HepG2 (cell line): Measurements from ENCODE around the gene ADAMTS17. TPM values are rescaled to one million over a fixed set of nuclear protein-coding genes. Genes with fewer than 3 reads are reported as not detected.

Source experiments
- ATAC-seq: fragments of 200-7000 bp; cut with Tn5 transposase; 3 replicates; pipeline ENCODE4 v1.9.1; 2020; ENCODE audit warnings: mild to moderate bottlenecking, moderate library complexity
- BruUV-seq: library from RNA; stranded (reverse); fragments of 400-500 nt; replicated peaks from 2 replicates; lab custom pipeline; 2021; lab: Mats Ljungman, UMichigan
- CTCF ChIA-PET: fragments of 300-600 bp; formaldehyde crosslinking; extraction: SDS; loops from one replicate; lab custom pipeline; 2021; ENCODE audit warnings: low total read pairs, inconsistent platforms, low intra/inter-chr PET ratio; lab: Yijun Ruan, JAX
- POLR2A ChIA-PET: fragments of 350-600 bp; sonication (Branson Sonifier 250); formaldehyde crosslinking; loops from one replicate; lab custom pipeline; 2020; ENCODE audit warnings: antibody characterized with exemption, inconsistent platforms; lab: Yijun Ruan, JAX
- DNase-seq: peaks from one replicate; pipeline ENCODE4 v3.0.0-alpha.2; 2015; ENCODE audit warnings: low spot score
- FAIRE-seq: peaks from 3 replicates; lab custom pipeline; 2011; peaks lifted over from hg19 to GRCh38; lab: Jason Lieb, UNC
- H2AFZ ChIP-seq: one replicate; pipeline ENCODE4 v1.6.1; 2011; ENCODE audit warnings: low read length, inconsistent platforms
- H3K27ac ChIP-seq: fragments of 300-600 bp; 3 replicates; pipeline ENCODE4 v1.8.0; 2011; ENCODE audit warnings: mixed run types, mild to moderate bottlenecking, mixed read lengths, low read length, inconsistent platforms; ENCODE audit not compliant: insufficient read depth; ENCODE audit errors: extremely low read length
- H3K27me3 ChIP-seq, 2 experiments: fragments of 200-600 bp in 1 of 2; 2 replicates in 1 of 2; 3 replicates in 1 of 2; pipeline versions ENCODE4 v1.6.0 to v1.8.0; 2011; ENCODE audit warnings: low read length in 2 of 2, mild to moderate bottlenecking in 2 of 2, moderate library complexity in 2 of 2, inconsistent platforms in 1 of 2; ENCODE audit not compliant: insufficient read depth in 2 of 2, control insufficient read depth in 1 of 2
- H3K36me3 ChIP-seq, 2 experiments: fragments of 200-600 bp in 1 of 2; replicated peaks in 1 of 2; 2 replicates in 1 of 2; 3 replicates in 1 of 2; pipeline versions ENCODE4 v1.5.1 to v1.8.0; 2011; ENCODE audit warnings: low read length in 2 of 2, inconsistent platforms in 1 of 2; ENCODE audit not compliant: insufficient read depth in 2 of 2, control insufficient read depth in 1 of 2
- H3K4me1 ChIP-seq: 2 replicates; pipeline ENCODE4 v1.5.1; 2012; ENCODE audit warnings: low read length, inconsistent platforms; ENCODE audit not compliant: insufficient read depth
- H3K4me2 ChIP-seq: 2 replicates; pipeline ENCODE4 v1.6.0; 2011; ENCODE audit warnings: low read depth, low read length, inconsistent platforms
- H3K4me3 ChIP-seq, 3 experiments: fragments of 200-600 bp in 1 of 3; sonication (generic), shearing (Covaris generic) in 1 of 3; replicated peaks in 1 of 3; 2 replicates each; pipeline ENCODE4 v1.5.1; 2011 to 2016; ENCODE audit warnings: low read length in 3 of 3, inconsistent platforms in 2 of 3, low read depth in 2 of 3, mild to moderate bottlenecking in 2 of 3, control low read depth in 1 of 3, mixed read lengths in 1 of 3; ENCODE audit not compliant: insufficient read depth in 1 of 3
- H3K79me2 ChIP-seq: one replicate; pipeline ENCODE4 v1.6.1; 2011; ENCODE audit warnings: low read length, inconsistent platforms; ENCODE audit not compliant: insufficient read depth
- H3K9ac ChIP-seq: 2 replicates; pipeline ENCODE4 v1.6.0; 2011; ENCODE audit warnings: mild to moderate bottlenecking, low read depth, low read length, inconsistent platforms; ENCODE audit not compliant: insufficient read depth
- H3K9me3 ChIP-seq: 2 replicates; pipeline ENCODE4 v1.5.1; 2012; ENCODE audit warnings: mild to moderate bottlenecking, low read length
- H4K20me1 ChIP-seq: 2 replicates; pipeline ENCODE4 v1.6.0; 2011; ENCODE audit warnings: inconsistent platforms, mild to moderate bottlenecking, low read length, moderate library complexity; ENCODE audit not compliant: insufficient read depth
- AHR ChIP-seq: IDR thresholded peaks from 2 replicates; pipeline ENCODE4 v1.6.1; 2018; ENCODE audit warnings: missing genetic modification reagents, missing compliant biosample characterization
- CHCHD3 ChIP-seq: sonication (generic); formaldehyde crosslinking; IDR thresholded peaks from 2 replicates; pipeline ENCODE4 v1.8.0; 2022; ENCODE audit warnings: mild to moderate bottlenecking, missing genetic modification reagents, moderate library complexity
- DR1 ChIP-seq: sonication (generic); formaldehyde crosslinking; IDR thresholded peaks from 2 replicates; pipeline ENCODE4 v1.8.0; 2021; ENCODE audit warnings: mild to moderate bottlenecking, missing genetic modification reagents, inconsistent platforms
- HNRNPUL1 ChIP-seq: fragments of 200-400 bp; formaldehyde crosslinking; IDR thresholded peaks from 2 replicates; pipeline ENCODE4 v1.6.1; 2017; ENCODE audit warnings: low read depth, mild to moderate bottlenecking, low read length, moderate library complexity
- ISL2 ChIP-seq: sonication (generic); formaldehyde crosslinking; IDR thresholded peaks from 2 replicates; pipeline ENCODE4 v1.5.0; 2020; ENCODE audit warnings: missing genetic modification reagents
- MEIS2 ChIP-seq: sonication (generic); formaldehyde crosslinking; IDR thresholded peaks from 2 replicates; pipeline ENCODE4 v1.9.0; 2021; ENCODE audit warnings: mild to moderate bottlenecking, missing genetic modification reagents
- RFXANK ChIP-seq: IDR thresholded peaks from 2 replicates; pipeline ENCODE4 v1.6.1; 2016
- STAG1 ChIP-seq: sonication (generic); formaldehyde crosslinking; IDR thresholded peaks from 2 replicates; pipeline ENCODE4 v1.4.0; 2020; ENCODE audit warnings: missing genetic modification reagents
- SUZ12 ChIP-seq: fragments of 150-350 bp; IDR thresholded peaks from 2 replicates; pipeline ENCODE4 v1.6.1; 2014; ENCODE audit warnings: low read depth, low read length
- ZBTB21 ChIP-seq: sonication (generic); formaldehyde crosslinking; IDR thresholded peaks from 2 replicates; pipeline ENCODE4 v1.4.0; 2020; ENCODE audit warnings: missing genetic modification reagents
- ZBTB33 ChIP-seq: sonication (generic); formaldehyde crosslinking; IDR thresholded peaks from 2 replicates; pipeline ENCODE4 v1.4.0; 2020; ENCODE audit warnings: missing genetic modification reagents
- ZBTB44 ChIP-seq: sonication (generic); formaldehyde crosslinking; IDR thresholded peaks from 2 replicates; pipeline ENCODE4 v1.4.0; 2020; ENCODE audit warnings: missing genetic modification reagents
- ZFP82 ChIP-seq: sonication (generic); formaldehyde crosslinking; IDR thresholded peaks from 2 replicates; pipeline ENCODE4 v1.5.1; 2020; ENCODE audit warnings: mild to moderate bottlenecking, missing genetic modification reagents, borderline replicate concordance
- ZXDC ChIP-seq: sonication (generic); formaldehyde crosslinking; IDR thresholded peaks from 2 replicates; pipeline ENCODE4 v1.5.0; 2020; ENCODE audit warnings: mild to moderate bottlenecking, missing genetic modification reagents
- WGBS: methylation state at CpG from one replicate; pipeline ENCODE4 v1.1.6; 2017; ENCODE audit warnings: low lambda C conversion rate; 5-methylcytosine and 5-hydroxymethylcytosine counted together
- in situ Hi-C: cut with HindIII; loops from 2 replicates; pipeline ENCODE4 v1.10.0; 2017; ENCODE audit warnings: low pct_unique_long_range_greater_than_20kb; ENCODE audit not compliant: extremely low pct_ligation_motif_present
- intact Hi-C: fragments of 100-400 bp; cut with micrococcal nuclease; formaldehyde crosslinking; loops from one replicate; pipeline ENCODE4 v1.10.0; 2022; ENCODE audit not compliant: unreplicated experiment
- polyA plus RNA-seq, 8 experiments: library from polyadenylated mRNA; depleted of rRNA in 3 of 8; stranded (reverse) in 7 of 8; unstranded in 1 of 8; fragments of >200 nt; fragmentation: Illumina TruSeq in 4 of 8; extraction: Trizol in 4 of 8; gene quantifications; 2 replicates each; pipeline versions ENCODE4 v1.2.1 to v1.2.3, GENCODE V29; 2011 to 2016; ENCODE audit warnings: low read depth in 4 of 8, missing spikeins in 1 of 8, mixed read lengths in 1 of 8; ENCODE audit not compliant: insufficient read depth in 1 of 8
- total RNA-seq, 5 experiments: library from RNA; depleted of rRNA; stranded (reverse); fragments of >200 nt; fragmentation: Illumina TruSeq; extraction: Trizol; gene quantifications; 2 replicates each; pipeline ENCODE4 v1.2.3, GENCODE V29; 2016; ENCODE audit warnings: low read depth in 1 of 5

The ADAMTS17 gene
- total and polyA plus RNA-seq, 2 of the 13 experiments (the other 11 are each of a cell fraction or from before 2014, with no cell fraction given): 0.02 to 0.04 TPM

- no peak for TF ChIP-seq AHR
- no peak for TF ChIP-seq ZBTB21 (CRISPR knock-in tag)
- TF ChIP-seq STAG1 (CRISPR knock-in tag): no peak
- no peak for TF ChIP-seq HNRNPUL1
- TF ChIP-seq DR1 (CRISPR knock-in tag): no peak
- no peak for TF ChIP-seq ZBTB44
Observed at GRCh38 chr15:100334015-100334414, 7.8 kb downstream of the ADAMTS17 start (continued).

GRCh38 chr15:100333236-100333635 lies 8.5 kb downstream of the ADAMTS17 start:
- intact Hi-C loops: no loop called here
- no peak for DNase-seq
- no peaks in the 10 kb centered on the region for H4K20me1 ChIP-seq
- no peaks in the 10 kb centered on the region for H3K9me3 ChIP-seq
- no peak for FAIRE-seq
- no peak for TF ChIP-seq ZXDC (CRISPR knock-in tag)
- TF ChIP-seq MEIS2 (CRISPR knock-in tag): no peak
- no peak for TF ChIP-seq ISL2
- no peak for TF ChIP-seq ZFP82 (CRISPR knock-in tag)
- TF ChIP-seq RFXANK (CRISPR knock-in tag): no peak
- TF ChIP-seq SUZ12: no peak
- TF ChIP-seq ZBTB33: no peak
- TF ChIP-seq CHCHD3 (CRISPR knock-in tag): no peak
- TF ChIP-seq, all 625 proteins: peak for 0
- H3K9ac ChIP-seq: no peak overlapping the region
- no TSS peak for BruUV-seq
- in situ Hi-C loops: loop anchor here (10.0 to 25.0 kb wide), 3 partner anchors 52 to 1071 kb away; partner anchors contain the start of gene LRRC28
- H2AFZ ChIP-seq: no peak overlapping the region
- H3K36me3 ChIP-seq: no peaks in the 10 kb centered on the region
- no peak for ATAC-seq
- no peaks in the 10 kb centered on the region; a peak in 3 of 5 replicates for H3K27me3 ChIP-seq
- no peaks in the 10 kb centered on the region for H3K4me1 ChIP-seq
- CTCF ChIA-PET: no interaction called here
- H3K27ac ChIP-seq: no peak overlapping the region
- no peak overlapping the region for H3K4me2 ChIP-seq
- H3K4me3 ChIP-seq: no peak overlapping the region
- WGBS: 57% methylated on average over 7 of the region's 7 CpGs
- no peaks in the 10 kb centered on the region for H3K79me2 ChIP-seq
- POLR2A ChIA-PET: no interaction called here
